Rectal smooth muscle tissue (tissue), 1 donor: ENCODE results near the gene CDC20.

ENCODE experiments used
- H3K27ac ChIP-seq: one replicate; pipeline ENCODE4 v1.7.0; 2013; ENCODE audit warnings: low read depth, low read length, inconsistent platforms
- H3K27me3 ChIP-seq: one replicate; pipeline ENCODE4 v1.7.0; 2013; ENCODE audit warnings: low read length; ENCODE audit not compliant: control insufficient read depth, insufficient read depth
- H3K36me3 ChIP-seq: one replicate; pipeline ENCODE4 v1.7.0; 2013; ENCODE audit warnings: low read length; ENCODE audit not compliant: control insufficient read depth, insufficient read depth
- H3K4me1 ChIP-seq: one replicate; pipeline ENCODE4 v1.7.0; 2013; ENCODE audit warnings: low read length; ENCODE audit not compliant: control insufficient read depth, insufficient read depth
- H3K4me3 ChIP-seq: one replicate; pipeline ENCODE4 v1.7.0; 2013; ENCODE audit warnings: low read length
- H3K9ac ChIP-seq: one replicate; pipeline ENCODE4 v1.7.0; 2013; ENCODE audit warnings: low read length

CDC20 gene

GRCh38 chr1:43338001-43338400 lies 20.8 kb upstream of the CDC20 start:
- Histone ChIP-seq H3K4me3 (no peak overlapping the region), H3K4me1 (no peaks in the 10 kb centered on the region), H3K36me3 (no peaks in the 10 kb centered on the region), H3K27me3 (no peaks in the 10 kb centered on the region), H3K9ac (no peak overlapping the region), H3K27ac (no peak overlapping the region)

GRCh38 chr1:43339584-43340232 lies 19.1 kb upstream of the CDC20 start:
- Histone ChIP-seq H3K9ac (no peak overlapping the region), H3K4me1 (no peaks in the 10 kb centered on the region), H3K36me3 (no peaks in the 10 kb centered on the region), H3K4me3 (no peak overlapping the region), H3K27me3 (no peaks in the 10 kb centered on the region), H3K27ac (no peak overlapping the region)

- no peak overlapping the region for H3K27ac ChIP-seq
- no peaks in the 10 kb centered on the region for H3K36me3 ChIP-seq
- no peaks in the 10 kb centered on the region for H3K4me1 ChIP-seq
- H3K27me3 ChIP-seq, result no peaks in the 10 kb centered on the region
- H3K4me3 ChIP-seq, result no peak overlapping the region
- no peak overlapping the region for H3K9ac ChIP-seq
These were observed 18.2 kb upstream of the CDC20 start for GRCh38 chr1:43340559-43340958.

GRCh38 chr1:43344267-43344850 lies 14.4 kb upstream of the CDC20 start:
- Histone ChIP-seq H3K27me3 (no peaks in the 10 kb centered on the region), H3K4me1 (no peaks in the 10 kb centered on the region), H3K36me3 (no peaks in the 10 kb centered on the region), H3K9ac (no peak overlapping the region), H3K4me3 (no peak overlapping the region), H3K27ac (no peak overlapping the region)

GRCh38 chr1:43345120-43345519 lies 13.7 kb upstream of the CDC20 start:
- Histone ChIP-seq H3K27me3 (no peaks in the 10 kb centered on the region), H3K27ac (no peak overlapping the region), H3K36me3 (no peaks in the 10 kb centered on the region), H3K4me1 (peaks cover 4% of the 10 kb centered on the region), H3K9ac (no peak overlapping the region), H3K4me3 (no peak overlapping the region)

GRCh38 chr1:43346636-43347035 lies 12.1 kb upstream of the CDC20 start:
- peaks cover 6% of the 10 kb centered on the region for H3K4me1 ChIP-seq
- no peaks in the 10 kb centered on the region for H3K36me3 ChIP-seq
- H3K27ac ChIP-seq, result no peak overlapping the region
- H3K27me3 ChIP-seq, result no peaks in the 10 kb centered on the region
- H3K4me3 ChIP-seq, result no peak overlapping the region
- H3K9ac ChIP-seq, result no peak overlapping the region

- peak overlapping the region; percentile 89 for H3K27ac ChIP-seq
- no peaks in the 10 kb centered on the region for H3K27me3 ChIP-seq
- peak overlapping the region; percentile 42 for H3K9ac ChIP-seq
- H3K4me1 ChIP-seq, result peaks cover 6% of the 10 kb centered on the region
- no peaks in the 10 kb centered on the region for H3K36me3 ChIP-seq
- peak overlapping the region; percentile 76 for H3K4me3 ChIP-seq
These were observed 10.4 kb upstream of the CDC20 start for GRCh38 chr1:43348343-43348808.

GRCh38 chr1:43348809-43349593 lies 9.8 kb upstream of the CDC20 start:
- H3K4me3 ChIP-seq, result peak overlapping the region; percentile 76

GRCh38 chr1:43349594-43350306 lies 9.0 kb upstream of the CDC20 start:
- Histone ChIP-seq H3K27me3 (no peaks in the 10 kb centered on the region), H3K27ac (peak overlapping the region; percentile 89), H3K4me3 (peak overlapping the region; percentile 76), H3K36me3 (no peaks in the 10 kb centered on the region), H3K9ac (peak overlapping the region; percentile 59), H3K4me1 (peaks cover 6% of the 10 kb centered on the region)

More at GRCh38 chr1:43348809-43349593, 9.8 kb upstream of the CDC20 start:
- Histone ChIP-seq H3K4me1 (peaks cover 6% of the 10 kb centered on the region), H3K27ac (peak overlapping the region; percentile 89), H3K9ac (peak overlapping the region; percentile 59), H3K36me3 (no peaks in the 10 kb centered on the region), H3K27me3 (no peaks in the 10 kb centered on the region)

GRCh38 chr1:43350976-43351375 lies 7.8 kb upstream of the CDC20 start:
- H3K27me3 ChIP-seq, result no peaks in the 10 kb centered on the region
- H3K36me3 ChIP-seq, result no peaks in the 10 kb centered on the region
- H3K9ac ChIP-seq, result no peak overlapping the region
- H3K4me3 ChIP-seq, result no peak overlapping the region
- no peak overlapping the region for H3K27ac ChIP-seq
- peaks cover 6% of the 10 kb centered on the region for H3K4me1 ChIP-seq

- H3K27me3 ChIP-seq, result no peaks in the 10 kb centered on the region
- peaks cover 6% of the 10 kb centered on the region for H3K4me1 ChIP-seq
- H3K36me3 ChIP-seq, result no peaks in the 10 kb centered on the region
- no peak overlapping the region for H3K27ac ChIP-seq
- H3K9ac ChIP-seq, result no peak overlapping the region
- no peak overlapping the region for H3K4me3 ChIP-seq
These were observed 7.1 kb upstream of the CDC20 start for GRCh38 chr1:43351421-43352350.
